Stimulated activated naive B cell treated with anti-CD40 and anti-IgM and Interleukin-4, amounts not matched to agents 10 μg/mL and 1 μg/mL and 100 μg/mL, for 72 hours (primary cell): Measurements from ENCODE around the gene AFF3.

Experiments
- ATAC-seq, 2 donors: fragments of 150-1000 bp; cut with Tn5 transposase; replicated peaks; 2 replicates each; pipeline ENCODE4 v1.10.0; 2021; ENCODE audit warnings: moderate library complexity in 1 of 2
- DNase-seq: peaks from one replicate; pipeline ENCODE4 v3.0.0; 2021
- H3K27ac Mint-ChIP-seq: one replicate; pipeline ENCODE4 v1.8.0; 2022; ENCODE audit warnings: mild to moderate bottlenecking, mixed read lengths
- H3K27me3 Mint-ChIP-seq, 2 donors: one replicate each; pipeline ENCODE4 v1.8.0; 2022; ENCODE audit warnings: mixed read lengths in 2 of 2
- H3K36me3 Mint-ChIP-seq, 2 donors: one replicate each; pipeline ENCODE4 v1.8.0; 2022; ENCODE audit warnings: mixed read lengths in 2 of 2, mild to moderate bottlenecking in 1 of 2
- H3K4me1 Mint-ChIP-seq, 2 donors: one replicate each; pipeline ENCODE4 v1.8.0; 2022; ENCODE audit warnings: mixed read lengths in 2 of 2, mild to moderate bottlenecking in 1 of 2
- H3K4me3 Mint-ChIP-seq, 2 donors: one replicate each; pipeline ENCODE4 v1.8.0; 2022; ENCODE audit warnings: mild to moderate bottlenecking in 2 of 2, mixed read lengths in 2 of 2, moderate library complexity in 1 of 2
- H3K9me3 Mint-ChIP-seq, 2 donors: one replicate each; pipeline ENCODE4 v1.8.0; 2022; ENCODE audit warnings: mixed read lengths in 2 of 2, mild to moderate bottlenecking in 1 of 2

The AFF3 gene

DNA sequence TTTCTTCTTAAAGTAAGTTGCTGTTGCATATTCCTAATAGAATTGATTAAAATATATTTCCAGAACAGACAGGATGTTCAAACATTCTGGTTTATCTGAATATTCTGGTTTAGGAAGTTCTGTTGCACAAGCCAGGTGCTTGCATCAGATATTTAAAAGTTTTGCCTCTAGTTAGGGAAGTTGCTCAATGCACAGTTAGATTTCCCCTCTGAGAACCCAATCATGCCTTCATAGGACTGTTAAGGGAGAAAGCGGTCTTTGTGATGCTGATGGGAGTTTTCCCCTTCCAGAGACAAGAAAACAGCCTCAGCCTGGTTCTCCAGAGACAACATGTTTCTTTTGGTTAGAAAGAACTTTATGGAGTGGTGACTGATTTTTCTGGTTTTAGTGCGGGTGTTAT is 587.0 kb downstream of the AFF3 start:
- Mint-ChIP-seq H3K4me3 (no peak overlapping the region), H3K4me1 (peaks cover 0 to 6% of the 10 kb centered on the region in 2 donors), H3K9me3 (no peaks in the 10 kb centered on the region), H3K36me3 (peaks cover 44 to 69% of the 10 kb centered on the region in 2 donors), H3K27me3 (no peaks in the 10 kb centered on the region), H3K27ac (peak overlapping the region; percentile 6)
- no peak for ATAC-seq
- DNase-seq = no peak

DNA sequence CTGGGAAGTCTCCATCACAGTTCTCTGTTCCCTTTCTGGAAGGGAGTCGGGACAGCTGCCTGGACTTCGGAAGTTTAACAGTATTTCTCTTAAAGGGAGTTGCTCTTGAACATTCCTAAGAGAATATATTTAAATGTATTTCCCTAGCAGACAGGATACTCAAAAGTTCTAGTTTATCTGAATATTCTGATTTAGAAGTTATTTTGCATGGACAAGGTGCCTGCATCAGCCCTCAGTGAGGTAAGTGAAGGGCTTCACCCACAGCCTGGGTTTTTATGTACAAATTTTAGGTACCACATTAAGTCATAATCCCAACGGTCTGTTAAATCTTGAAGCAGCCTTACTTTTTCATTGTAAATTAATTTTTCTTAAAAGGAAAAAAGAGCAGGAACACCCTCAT is 587.5 kb downstream of the AFF3 start:
- no peaks in the 10 kb centered on the region for H3K9me3 Mint-ChIP-seq
- DNase-seq = no peak
- no peak for ATAC-seq
- H3K27me3 Mint-ChIP-seq = no peaks in the 10 kb centered on the region
- no peak overlapping the region for H3K4me3 Mint-ChIP-seq
- H3K4me1 Mint-ChIP-seq = peaks cover 0 to 4% of the 10 kb centered on the region in 2 donors
- H3K27ac Mint-ChIP-seq = no peak overlapping the region
- peaks cover 48 to 70% of the 10 kb centered on the region in 2 donors for H3K36me3 Mint-ChIP-seq

DNA sequence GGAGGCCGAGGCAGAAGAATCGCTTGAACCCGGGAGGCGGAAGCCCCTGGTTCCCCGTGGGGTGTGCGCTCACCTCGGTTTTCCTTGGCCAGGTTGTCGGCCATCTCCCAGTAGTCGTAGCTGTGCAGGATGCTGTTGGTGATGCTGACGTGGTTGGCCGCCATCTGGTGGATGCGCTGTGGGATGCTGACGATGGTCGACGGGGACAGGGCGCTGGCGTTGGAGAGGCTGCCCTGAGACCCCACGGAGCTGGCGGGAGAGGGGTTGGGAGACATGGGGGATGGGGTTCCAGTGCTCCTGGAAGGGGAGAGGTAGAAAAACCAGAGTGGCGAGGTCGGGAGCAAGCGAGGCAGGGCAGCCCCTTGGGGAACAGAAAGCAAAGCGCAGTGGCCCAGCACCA is 588.2 kb downstream of the AFF3 start:
- Mint-ChIP-seq H3K27ac (peak overlapping the region; percentile 62), H3K4me3 (no peak overlapping the region), H3K9me3 (no peaks in the 10 kb centered on the region), H3K4me1 (peaks cover 0 to 2% of the 10 kb centered on the region in 2 donors), H3K27me3 (no peaks in the 10 kb centered on the region), H3K36me3 (peaks cover 45 to 69% of the 10 kb centered on the region in 2 donors)
- DNase-seq (no peak), ATAC-seq (no peak)

DNA sequence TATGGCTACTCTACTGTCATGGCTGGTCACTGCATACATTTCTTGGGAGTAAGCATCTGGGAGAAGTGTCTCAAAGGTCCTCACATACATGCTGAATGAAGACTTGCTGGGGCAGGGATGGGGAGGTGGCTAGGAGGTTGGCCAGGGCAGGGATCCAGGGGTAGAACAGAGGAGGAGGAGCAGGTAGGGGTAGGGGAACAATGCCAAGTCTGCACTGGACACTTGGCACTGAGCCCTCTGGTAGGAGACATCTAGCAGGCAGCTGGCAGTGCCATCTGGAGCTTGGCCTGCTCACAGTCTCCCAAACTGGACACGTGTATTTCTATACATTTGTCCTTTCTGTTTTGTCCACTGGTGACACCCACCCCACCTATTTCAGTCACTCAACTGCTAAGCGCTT is 589.9 kb downstream of the AFF3 start:
- no peaks in the 10 kb centered on the region for H3K9me3 Mint-ChIP-seq
- H3K4me1 Mint-ChIP-seq = no peaks in the 10 kb centered on the region
- H3K27ac Mint-ChIP-seq = peak overlapping the region; percentile 62
- H3K4me3 Mint-ChIP-seq = no peak overlapping the region
- no peak for ATAC-seq
- H3K27me3 Mint-ChIP-seq = no peaks in the 10 kb centered on the region
- DNase-seq = no peak
- H3K36me3 Mint-ChIP-seq = peaks cover 47 to 71% of the 10 kb centered on the region in 2 donors

DNA sequence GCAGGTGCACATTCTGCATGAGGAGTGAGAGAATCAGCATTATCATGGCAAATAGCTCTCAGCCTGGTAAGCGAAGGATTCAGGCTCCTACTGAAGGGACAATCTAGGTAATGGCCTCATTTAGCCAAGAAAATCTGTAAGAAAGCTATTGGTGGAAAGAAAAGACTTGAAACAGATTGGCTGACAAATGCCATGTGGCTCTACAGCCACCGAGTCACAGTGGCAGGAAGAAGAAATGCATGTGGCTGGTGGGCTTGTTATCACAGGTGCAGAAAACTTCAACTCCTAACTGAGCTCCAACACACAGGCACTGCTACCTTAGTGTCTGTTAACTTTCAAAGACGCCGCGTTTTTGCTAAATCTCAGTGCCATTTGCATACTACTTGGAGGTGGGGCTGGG is 592.0 kb downstream of the AFF3 start:
- ATAC-seq (no peak), DNase-seq (no peak)
- Mint-ChIP-seq H3K4me3 (no peak overlapping the region), H3K4me1 (peaks cover 0 to 2% of the 10 kb centered on the region in 2 donors), H3K36me3 (peaks cover 37 to 59% of the 10 kb centered on the region in 2 donors), H3K9me3 (no peaks in the 10 kb centered on the region), H3K27me3 (no peaks in the 10 kb centered on the region), H3K27ac (no peak overlapping the region)

DNA sequence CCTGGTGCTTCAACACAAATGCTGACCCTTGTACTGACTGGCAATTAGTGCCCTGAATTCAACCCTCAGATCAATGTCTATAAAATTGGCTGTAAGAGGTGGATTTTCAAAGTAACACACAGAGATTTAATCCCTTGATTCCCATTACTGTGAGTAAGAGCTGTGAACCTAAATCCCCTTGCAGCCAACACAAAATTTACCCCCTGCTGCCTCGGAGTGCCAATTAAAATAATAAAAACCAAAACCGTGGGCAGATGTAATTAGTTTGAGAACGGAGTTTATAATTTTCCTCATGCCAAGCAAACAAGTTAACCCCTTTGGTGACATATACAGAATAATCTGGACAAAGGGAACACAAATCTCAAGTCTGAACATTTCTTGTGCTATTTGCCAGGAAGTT is 596.8 kb downstream of the AFF3 start:
- Mint-ChIP-seq H3K27ac (no peak overlapping the region), H3K36me3 (peaks cover 24 to 35% of the 10 kb centered on the region in 2 donors), H3K27me3 (no peaks in the 10 kb centered on the region), H3K4me1 (peaks cover 2 to 5% of the 10 kb centered on the region in 2 donors), H3K4me3 (no peak overlapping the region), H3K9me3 (no peaks in the 10 kb centered on the region)
- DNase-seq = no peak
- ATAC-seq = no peak

DNA sequence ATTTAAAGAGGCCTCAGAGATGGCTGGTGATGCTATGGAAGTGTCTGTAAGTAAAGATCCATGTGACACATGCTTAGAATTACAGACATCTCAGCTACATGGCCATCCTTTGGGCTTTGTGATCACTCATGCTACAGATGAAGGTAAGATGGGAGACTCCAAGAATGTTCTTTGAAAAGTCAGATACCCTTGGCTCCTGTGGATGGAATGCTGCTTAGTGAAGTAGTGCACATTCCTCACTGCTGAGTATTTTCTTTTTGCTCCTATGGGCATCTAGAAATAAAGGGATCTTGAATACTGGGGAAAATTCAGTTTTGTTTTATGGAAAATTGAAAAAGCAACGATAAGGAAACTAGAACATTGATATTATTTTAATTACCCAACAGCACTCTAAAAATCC is 597.3 kb downstream of the AFF3 start:
- Mint-ChIP-seq H3K4me3 (no peak overlapping the region), H3K4me1 (peaks cover 2 to 5% of the 10 kb centered on the region in 2 donors), H3K27me3 (no peaks in the 10 kb centered on the region), H3K9me3 (no peaks in the 10 kb centered on the region), H3K36me3 (peaks cover 18 to 29% of the 10 kb centered on the region in 2 donors), H3K27ac (no peak overlapping the region)
- ATAC-seq (no peak), DNase-seq (no peak)

DNA sequence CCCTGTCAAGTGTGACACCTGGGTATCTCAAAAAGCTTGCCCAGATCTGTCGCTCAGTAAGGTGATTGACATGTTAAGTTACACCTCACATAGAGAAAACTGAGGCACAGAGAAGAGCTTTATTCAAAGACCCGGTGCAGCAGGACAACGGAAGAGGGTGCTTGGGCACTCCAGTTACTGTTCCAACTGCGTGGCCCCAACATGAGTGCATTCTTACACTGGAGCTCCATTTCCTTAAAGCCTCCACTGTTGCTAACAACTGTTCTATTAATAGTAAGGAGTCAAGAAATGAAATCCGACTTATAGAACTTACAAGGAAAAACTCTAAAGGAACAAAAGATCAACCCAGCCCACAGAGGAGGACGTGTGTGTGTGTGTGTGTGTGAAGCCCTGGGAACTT is 597.8 kb downstream of the AFF3 start:
- ATAC-seq (no peak), DNase-seq (no peak)
- Mint-ChIP-seq H3K36me3 (peaks cover 16 to 25% of the 10 kb centered on the region in 2 donors), H3K4me1 (peaks cover 2 to 5% of the 10 kb centered on the region in 2 donors), H3K27ac (peak overlapping the region; percentile 38), H3K27me3 (no peaks in the 10 kb centered on the region), H3K9me3 (no peaks in the 10 kb centered on the region), H3K4me3 (no peak overlapping the region)

DNA sequence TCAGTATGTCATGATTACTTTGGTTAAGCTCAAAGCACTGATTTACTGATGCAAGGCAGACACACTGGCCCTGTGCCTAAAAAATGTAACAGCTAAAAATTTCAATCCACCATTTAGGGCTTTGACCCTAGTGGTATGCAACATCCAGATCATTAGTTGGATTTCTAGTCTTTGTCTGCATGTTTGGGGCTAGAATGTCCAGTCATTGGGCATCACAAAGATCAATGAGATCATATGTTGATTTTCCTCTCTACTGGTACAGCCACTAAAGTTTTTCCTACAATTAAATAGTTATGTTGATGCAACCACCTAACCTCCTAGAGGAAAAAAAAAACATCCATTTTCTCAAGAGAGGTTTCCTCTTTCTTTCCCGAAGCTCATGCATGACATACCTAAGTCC is 599.1 kb downstream of the AFF3 start:
- peaks cover 9 to 17% of the 10 kb centered on the region in 2 donors for H3K36me3 Mint-ChIP-seq
- DNase-seq (no peak), ATAC-seq (no peak)
- H3K27me3 Mint-ChIP-seq = no peaks in the 10 kb centered on the region
- H3K27ac Mint-ChIP-seq = peak overlapping the region; percentile 3
- peaks cover 2 to 5% of the 10 kb centered on the region in 2 donors for H3K4me1 Mint-ChIP-seq
- H3K4me3 Mint-ChIP-seq = no peak overlapping the region
- no peaks in the 10 kb centered on the region for H3K9me3 Mint-ChIP-seq

DNA sequence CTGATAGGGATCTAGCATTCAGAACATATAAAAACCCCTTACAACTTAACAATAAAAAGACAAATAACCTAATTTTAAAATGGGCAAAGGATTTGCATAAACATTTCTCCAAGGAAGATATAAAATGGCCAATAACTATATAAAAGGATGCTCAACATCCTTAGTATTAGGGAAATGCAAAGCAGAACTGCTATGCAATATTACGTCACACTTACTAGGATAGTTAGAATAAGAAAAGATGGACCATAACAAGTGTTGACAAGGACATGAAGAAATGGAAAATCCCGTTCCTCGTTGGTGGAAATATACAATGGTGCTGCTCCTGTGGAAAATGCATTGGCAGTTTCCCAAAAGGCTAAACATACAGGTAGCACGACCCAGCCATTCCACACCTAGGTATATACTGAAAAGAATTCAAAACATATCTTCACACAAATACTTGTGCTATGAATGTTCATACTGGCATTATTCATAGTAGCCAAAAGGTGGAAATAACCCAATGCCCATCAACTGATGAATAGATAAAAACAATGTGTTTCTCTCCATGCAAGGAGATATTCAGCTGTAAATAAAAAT is 604.4 kb downstream of the AFF3 start:
- H3K36me3 Mint-ChIP-seq = peaks cover 0 to 3% of the 10 kb centered on the region in 2 donors
- no peak overlapping the region for H3K27ac Mint-ChIP-seq
- H3K4me3 Mint-ChIP-seq = no peak overlapping the region
- no peaks in the 10 kb centered on the region for H3K27me3 Mint-ChIP-seq
- H3K9me3 Mint-ChIP-seq = peaks cover 0 to 3% of the 10 kb centered on the region in 2 donors
- H3K4me1 Mint-ChIP-seq = peaks cover 0 to 2% of the 10 kb centered on the region in 2 donors
- DNase-seq = no peak
- ATAC-seq = no peak

DNA sequence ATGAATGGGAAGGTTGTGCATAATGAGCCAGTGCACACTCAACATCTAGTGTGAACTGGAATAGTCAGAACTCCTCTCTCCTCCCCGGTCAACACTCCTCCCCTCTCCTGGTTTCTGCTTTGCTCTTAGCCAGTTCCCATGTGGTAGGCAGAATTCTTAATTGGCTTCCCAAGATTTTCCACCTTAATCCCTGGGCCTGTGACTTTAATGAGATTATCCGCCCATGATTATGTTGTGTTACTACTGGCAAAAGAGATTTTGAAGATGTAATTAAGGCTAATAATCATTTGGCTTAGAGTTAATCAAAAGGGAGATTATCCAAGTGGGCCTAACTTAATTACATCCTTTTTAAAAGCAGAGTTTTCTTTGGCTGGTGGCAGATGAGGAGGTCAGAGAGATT is 618.3 kb downstream of the AFF3 start:
- Mint-ChIP-seq H3K9me3 (no peaks in the 10 kb centered on the region), H3K4me3 (no peak overlapping the region), H3K4me1 (no peaks in the 10 kb centered on the region), H3K27me3 (peaks cover 24 to 36% of the 10 kb centered on the region in 2 donors), H3K27ac (no peak overlapping the region), H3K36me3 (no peaks in the 10 kb centered on the region)
- ATAC-seq (no peak), DNase-seq (no peak)

DNA sequence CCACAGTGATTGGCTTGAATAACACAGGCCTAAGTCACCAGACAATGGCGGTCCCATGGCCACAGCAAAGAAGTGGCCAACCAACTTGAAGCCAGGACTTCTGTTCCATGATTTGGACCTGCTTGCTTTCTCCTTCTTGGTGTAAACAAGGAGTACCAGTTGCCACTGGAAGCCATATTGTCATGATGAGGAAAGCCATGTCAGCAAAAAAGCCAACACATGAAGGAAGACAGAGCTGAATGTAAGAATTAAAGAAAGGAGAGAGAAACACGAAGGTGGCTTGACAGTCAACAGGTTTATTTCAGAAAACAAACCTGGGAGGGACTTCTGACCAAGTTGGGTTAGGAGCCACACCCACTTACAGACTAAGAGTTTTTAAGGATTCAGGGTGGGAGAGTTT is 620.2 kb downstream of the AFF3 start:
- no peak for ATAC-seq
- no peak overlapping the region for H3K4me3 Mint-ChIP-seq
- no peak for DNase-seq
- no peaks in the 10 kb centered on the region for H3K9me3 Mint-ChIP-seq
- no peaks in the 10 kb centered on the region for H3K4me1 Mint-ChIP-seq
- no peak overlapping the region for H3K27ac Mint-ChIP-seq
- H3K36me3 Mint-ChIP-seq = no peaks in the 10 kb centered on the region
- peaks cover 17 to 37% of the 10 kb centered on the region in 2 donors for H3K27me3 Mint-ChIP-seq

DNA sequence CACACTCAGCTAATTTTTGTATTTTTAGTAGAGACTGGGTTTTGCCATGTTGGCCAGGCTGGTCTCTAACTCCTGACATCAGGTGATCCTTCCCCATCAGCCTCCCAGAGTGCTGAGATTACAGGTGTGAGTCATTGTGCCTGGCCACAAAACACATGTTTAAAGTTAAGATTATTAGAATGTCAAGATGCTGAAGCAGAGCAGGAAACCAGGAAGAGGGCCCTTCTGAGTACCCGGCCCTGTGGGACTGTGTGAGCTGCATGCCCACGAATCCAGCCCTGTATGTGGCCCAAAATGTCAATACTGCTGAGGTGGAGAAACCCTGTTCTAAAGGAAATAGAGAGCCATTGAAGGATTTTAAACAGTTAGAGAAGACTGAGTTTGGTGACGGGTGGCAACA is 621.6 kb downstream of the AFF3 start:
- Mint-ChIP-seq H3K27ac (no peak overlapping the region), H3K27me3 (peaks cover 17 to 38% of the 10 kb centered on the region in 2 donors), H3K36me3 (no peaks in the 10 kb centered on the region), H3K9me3 (no peaks in the 10 kb centered on the region), H3K4me3 (no peak overlapping the region), H3K4me1 (no peaks in the 10 kb centered on the region)
- no peak for ATAC-seq
- no peak for DNase-seq

DNA sequence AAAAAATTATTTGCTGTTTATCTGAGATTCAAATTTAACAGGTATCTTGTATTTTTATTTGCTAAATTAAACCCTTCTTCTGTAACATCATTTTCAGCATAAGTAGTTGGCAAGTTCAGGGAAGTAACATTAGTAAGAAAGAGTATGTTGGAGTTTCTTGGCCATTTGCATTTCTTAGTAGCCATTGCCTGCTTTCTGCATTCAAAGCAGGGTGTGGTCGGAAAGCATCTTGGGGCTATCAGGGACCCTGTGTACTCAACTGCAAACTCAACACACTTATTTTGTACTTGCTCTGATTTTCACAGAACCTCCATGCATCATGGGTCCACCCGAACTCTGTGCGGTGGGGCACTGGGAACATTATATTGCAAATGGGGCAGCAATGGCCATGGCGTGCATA is 622.2 kb downstream of the AFF3 start:
- no peak for ATAC-seq
- DNase-seq = no peak
- Mint-ChIP-seq H3K36me3 (no peaks in the 10 kb centered on the region), H3K4me3 (no peak overlapping the region), H3K27me3 (peaks cover 17 to 38% of the 10 kb centered on the region in 2 donors), H3K27ac (no peak overlapping the region), H3K4me1 (no peaks in the 10 kb centered on the region), H3K9me3 (no peaks in the 10 kb centered on the region)

DNA sequence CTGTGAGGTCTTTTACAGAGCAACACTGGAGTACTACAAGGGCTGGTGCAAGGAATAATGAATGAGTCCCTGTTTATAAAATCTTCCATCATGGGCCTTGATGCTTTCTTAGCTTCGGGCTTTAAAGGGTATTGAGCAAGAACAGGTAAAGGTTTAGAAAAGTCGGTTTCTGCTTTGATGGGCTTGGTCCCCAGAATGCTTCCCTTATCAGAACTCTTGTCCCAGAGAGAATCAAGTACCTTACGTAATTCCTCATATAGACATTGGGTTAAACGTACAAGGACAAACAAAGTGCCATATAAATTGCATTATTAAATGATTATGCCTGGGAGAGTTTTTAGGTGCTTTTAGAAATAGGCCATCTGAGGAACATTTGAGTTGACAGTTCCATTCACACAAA is 628.0 kb downstream of the AFF3 start:
- Mint-ChIP-seq H3K4me1 (no peaks in the 10 kb centered on the region), H3K36me3 (no peaks in the 10 kb centered on the region), H3K27me3 (peaks cover 7 to 24% of the 10 kb centered on the region in 2 donors), H3K9me3 (no peaks in the 10 kb centered on the region), H3K4me3 (no peak overlapping the region), H3K27ac (no peak overlapping the region)
- DNase-seq (no peak), ATAC-seq (no peak)

DNA sequence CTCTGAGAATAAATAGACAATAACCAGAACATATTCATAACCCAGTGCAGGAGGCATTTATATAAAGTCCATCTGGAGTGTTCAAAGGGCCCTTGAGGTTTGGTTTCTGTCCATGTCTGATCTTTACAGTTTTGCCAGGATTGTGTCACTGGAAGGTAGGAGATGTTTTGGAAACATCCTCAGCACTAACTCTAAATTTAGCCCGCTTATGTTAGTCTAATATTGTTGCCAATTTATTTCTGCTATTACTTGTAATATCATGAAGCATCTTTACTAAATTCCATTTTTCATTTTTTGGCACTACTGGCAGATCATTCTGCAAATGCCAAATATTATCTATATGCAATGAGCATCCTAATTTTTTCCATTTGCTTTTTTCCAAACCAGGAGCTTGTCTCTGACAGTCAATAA is 630.2 kb downstream of the AFF3 start:
- no peak overlapping the region for H3K4me3 Mint-ChIP-seq
- no peak for DNase-seq

More for the DNA sequence above, 630.2 kb downstream of the AFF3 start:
- H3K9me3 Mint-ChIP-seq = no peaks in the 10 kb centered on the region
- peaks cover 0 to 9% of the 10 kb centered on the region in 2 donors for H3K27me3 Mint-ChIP-seq
- ATAC-seq = no peak
- H3K36me3 Mint-ChIP-seq = no peaks in the 10 kb centered on the region
- no peaks in the 10 kb centered on the region for H3K4me1 Mint-ChIP-seq
- H3K27ac Mint-ChIP-seq = no peak overlapping the region
